ENCODE results near the gene INTS11. TPM values are rescaled to one million over a fixed set of nuclear protein-coding genes. Genes with fewer than 3 reads are reported as not detected.

Gene INTS11
- total and polyA plus RNA-seq, 2 of the 13 experiments (the other 11 are each of a cell fraction or from before 2014, with no cell fraction given) = 52.8 to 94.8 TPM

DNA sequence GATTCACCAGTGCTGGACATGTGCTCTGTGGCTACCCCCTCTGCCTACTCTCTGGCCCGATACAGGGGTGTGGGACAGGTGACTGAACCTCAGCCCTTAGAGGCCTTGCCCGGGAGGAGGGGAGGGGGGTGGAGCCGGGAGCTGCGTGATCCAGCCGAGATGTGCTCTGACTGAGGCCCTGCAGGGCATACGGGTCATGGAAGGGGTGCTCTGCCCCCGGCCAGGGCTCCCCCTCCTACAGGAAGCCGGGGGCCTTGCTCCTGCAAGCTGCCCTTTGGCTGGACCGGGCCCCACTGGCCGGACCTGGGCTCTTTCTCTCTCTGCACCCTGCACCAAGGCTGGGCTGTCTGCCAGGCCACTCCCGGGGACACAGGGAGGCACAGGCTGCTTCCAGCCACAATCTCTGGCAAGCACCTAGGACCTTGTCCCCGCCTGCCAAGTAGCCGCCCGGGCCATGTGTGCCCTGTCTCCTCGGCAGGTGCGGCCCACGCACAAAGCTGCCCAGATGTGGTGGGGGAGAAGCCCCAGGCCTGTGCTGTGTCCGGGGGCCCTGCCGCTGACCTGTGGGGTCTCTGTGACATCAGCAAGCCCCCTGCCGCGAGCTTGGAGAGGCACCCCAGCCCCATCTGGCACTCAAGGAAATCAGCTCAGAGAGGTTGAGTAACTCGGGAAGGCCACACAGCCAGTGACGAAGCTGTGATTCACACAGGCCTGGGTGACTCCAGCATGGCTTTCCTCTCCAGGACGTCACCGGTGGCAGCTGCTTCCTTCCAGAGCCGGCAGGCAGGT is 42.7 kb downstream of the INTS11 start (continued):
- TF ChIP-seq ZBTB4 (CRISPR knock-in tag; IDR thresholded peaks at IDR 0.05; ENCODE audit: borderline replicate concordance) (no peak), ZNF891 (CRISPR knock-in tag; IDR thresholded peaks at IDR 0.05) (no peak), ZNF800 (CRISPR knock-in tag; IDR thresholded peaks at IDR 0.05) (no peak), ZNF619 (CRISPR knock-in tag; IDR thresholded peaks at IDR 0.05) (no peak), SATB2 (CRISPR knock-in tag; IDR thresholded peaks at IDR 0.05) (no peak), ZNF513 (CRISPR knock-in tag; conservative IDR thresholded peaks at IDR 0.05) (no peak), ZNF142 (CRISPR knock-in tag; IDR thresholded peaks at IDR 0.05) (no peak)
